ENCODE results near the gene UMODL1. TPM values are rescaled to one million over a fixed set of nuclear protein-coding genes. Genes with fewer than 3 reads are reported as not detected.

The UMODL1 gene
- total and polyA plus RNA-seq, 4 donors: 0.10 to 0.28 (median 0.14) TPM; not detected in 1

DNA sequence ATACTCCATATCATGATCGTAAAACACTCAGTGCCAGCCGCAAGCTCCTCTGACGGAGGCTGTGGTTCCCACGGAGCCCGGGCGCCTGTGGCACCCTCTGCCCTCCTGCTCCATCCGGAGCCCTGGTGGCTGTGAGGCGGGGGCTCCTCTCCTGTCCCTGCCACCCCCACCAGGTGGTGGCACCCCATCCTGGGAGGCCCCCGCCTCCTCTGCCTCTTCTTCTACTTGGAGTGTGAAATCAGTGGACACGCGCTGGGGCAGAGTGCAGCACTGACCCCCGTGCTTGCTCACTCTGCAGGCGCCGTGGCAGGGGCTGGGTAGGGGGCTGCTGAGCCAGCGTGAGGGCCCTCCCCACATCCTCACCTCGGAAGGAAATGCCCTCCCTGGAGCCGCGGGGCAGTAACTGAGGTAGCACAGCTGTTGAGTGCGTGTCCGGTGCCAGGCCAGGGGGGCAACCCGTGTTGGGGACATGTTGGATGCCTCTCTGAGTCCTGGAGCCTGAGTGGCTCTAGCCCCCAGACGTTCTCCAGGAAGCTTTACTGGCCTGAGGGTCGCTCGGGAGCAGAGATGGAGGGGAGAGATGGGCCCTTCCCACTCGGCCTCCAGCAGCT lies 89.1 kb downstream of the UMODL1 start:
- H3K27me3 ChIP-seq (ENCODE audit: control insufficient read depth in 3 of 3, insufficient read depth in 3 of 3, low read length in 2 of 3): no peaks in the 10 kb centered on the region
- peaks cover 0 to 17% (median 4%) of the 10 kb centered on the region in 5 donors for H3K4me1 ChIP-seq (ENCODE audit: control insufficient read depth in 5 of 5, insufficient read depth in 5 of 5, low read length in 5 of 5)
- WGBS, 2 donors: 51 to 75% methylated on average over 24 to 25 of the region's 25 CpGs
- no peaks in the 10 kb centered on the region for H3K9me3 ChIP-seq (ENCODE audit: control insufficient read depth in 4 of 4, insufficient read depth in 3 of 4, low read length in 3 of 4)
- H3K36me3 ChIP-seq (ENCODE audit: control insufficient read depth in 4 of 4, insufficient read depth in 4 of 4, low read length in 4 of 4): no peaks in the 10 kb centered on the region
- H3K27ac ChIP-seq (ENCODE audit: low read depth in 1 of 2, low read length in 1 of 2): no peak overlapping the region
- ATAC-seq (ENCODE audit: insufficient read depth, low FRiP score) (no peak), DNase-seq (no peak)
- TF ChIP-seq, protein P1, sequence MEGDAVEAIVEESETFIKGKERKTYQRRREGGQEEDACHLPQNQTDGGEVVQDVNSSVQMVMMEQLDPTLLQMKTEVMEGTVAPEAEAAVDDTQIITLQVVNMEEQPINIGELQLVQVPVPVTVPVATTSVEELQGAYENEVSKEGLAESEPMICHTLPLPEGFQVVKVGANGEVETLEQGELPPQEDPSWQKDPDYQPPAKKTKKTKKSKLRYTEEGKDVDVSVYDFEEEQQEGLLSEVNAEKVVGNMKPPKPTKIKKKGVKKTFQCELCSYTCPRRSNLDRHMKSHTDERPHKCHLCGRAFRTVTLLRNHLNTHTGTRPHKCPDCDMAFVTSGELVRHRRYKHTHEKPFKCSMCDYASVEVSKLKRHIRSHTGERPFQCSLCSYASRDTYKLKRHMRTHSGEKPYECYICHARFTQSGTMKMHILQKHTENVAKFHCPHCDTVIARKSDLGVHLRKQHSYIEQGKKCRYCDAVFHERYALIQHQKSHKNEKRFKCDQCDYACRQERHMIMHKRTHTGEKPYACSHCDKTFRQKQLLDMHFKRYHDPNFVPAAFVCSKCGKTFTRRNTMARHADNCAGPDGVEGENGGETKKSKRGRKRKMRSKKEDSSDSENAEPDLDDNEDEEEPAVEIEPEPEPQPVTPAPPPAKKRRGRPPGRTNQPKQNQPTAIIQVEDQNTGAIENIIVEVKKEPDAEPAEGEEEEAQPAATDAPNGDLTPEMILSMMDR (IDR thresholded peaks at IDR 0.05; ENCODE audit: control extremely low read depth, extremely low read depth): no peak
- no peak overlapping the region for H3K9ac ChIP-seq (ENCODE audit: insufficient read depth in 1 of 2, low read length in 2 of 2)
- H3K4me3 ChIP-seq: no peak overlapping the region

DNA sequence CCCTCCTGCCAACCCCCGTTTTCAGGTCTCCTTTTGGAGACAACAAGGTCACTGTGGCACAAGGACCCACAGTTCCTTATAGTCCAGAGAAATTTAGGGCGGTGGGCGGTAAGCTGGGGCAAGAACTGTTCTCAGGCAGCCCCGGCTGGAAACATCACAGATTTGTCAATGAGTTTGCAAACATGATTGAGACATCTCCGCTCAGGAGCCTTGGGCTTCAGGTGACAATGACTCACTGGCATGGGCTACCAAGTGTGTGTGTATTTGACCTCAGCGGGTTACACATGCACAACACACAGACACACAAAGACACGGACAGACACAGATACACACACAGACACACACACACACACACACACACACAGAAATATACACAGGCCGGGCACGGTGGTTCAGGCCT lies 89.6 kb downstream of the UMODL1 start:
- Histone ChIP-seq H3K36me3 (ENCODE audit: control insufficient read depth in 4 of 4, insufficient read depth in 4 of 4, low read length in 4 of 4) (no peaks in the 10 kb centered on the region), H3K4me1 (ENCODE audit: control insufficient read depth in 5 of 5, insufficient read depth in 5 of 5, low read length in 5 of 5) (peaks cover 0 to 17% (median 4%) of the 10 kb centered on the region in 5 donors), H3K27ac (ENCODE audit: low read depth in 1 of 2, low read length in 1 of 2) (no peak overlapping the region), H3K9ac (ENCODE audit: insufficient read depth in 1 of 2, low read length in 2 of 2) (no peak overlapping the region), H3K9me3 (ENCODE audit: control insufficient read depth in 4 of 4, insufficient read depth in 3 of 4, low read length in 3 of 4) (no peaks in the 10 kb centered on the region), H3K4me3 (no peak overlapping the region), H3K27me3 (ENCODE audit: control insufficient read depth in 3 of 3, insufficient read depth in 3 of 3, low read length in 2 of 3) (no peaks in the 10 kb centered on the region)
- WGBS, 2 donors: 82 to 88% methylated on average over 9 of the region's 9 CpGs
- TF ChIP-seq, protein P1 (IDR thresholded peaks at IDR 0.05; ENCODE audit: control extremely low read depth, extremely low read depth): no peak
- ATAC-seq (ENCODE audit: insufficient read depth, low FRiP score): no peak
- no peak for DNase-seq

DNA sequence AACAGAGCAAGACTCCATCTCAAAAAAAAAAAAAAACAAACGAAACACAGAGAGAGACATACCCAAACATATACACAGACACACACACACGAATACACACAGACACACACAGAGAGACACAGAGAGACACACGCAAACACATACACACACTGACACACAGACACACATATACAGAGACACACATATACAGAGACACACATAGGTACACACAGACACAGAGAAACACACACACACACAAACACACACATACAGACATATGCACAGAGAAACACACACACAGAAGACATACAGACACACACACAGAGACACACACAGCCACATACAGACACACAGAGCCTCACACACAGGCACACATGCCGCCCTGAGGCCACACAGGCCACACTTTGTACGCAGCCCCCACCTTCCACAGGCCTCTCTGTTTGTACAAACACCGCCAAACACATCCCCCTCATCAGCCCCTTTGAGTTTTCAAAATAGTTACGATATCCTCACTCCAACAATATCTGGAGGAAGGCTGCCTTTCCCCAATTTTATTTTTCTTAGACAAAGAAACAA lies 90.4 kb downstream of the UMODL1 start:
- H3K4me1 ChIP-seq (ENCODE audit: control insufficient read depth in 5 of 5, insufficient read depth in 5 of 5, low read length in 5 of 5): peaks cover 0 to 17% (median 4%) of the 10 kb centered on the region in 5 donors
- ATAC-seq (ENCODE audit: insufficient read depth, low FRiP score) (no peak), DNase-seq (peak in 1 of 3 donors; percentile 31)
- no peaks in the 10 kb centered on the region for H3K9me3 ChIP-seq (ENCODE audit: control insufficient read depth in 4 of 4, insufficient read depth in 3 of 4, low read length in 3 of 4)
- no peaks in the 10 kb centered on the region for H3K36me3 ChIP-seq (ENCODE audit: control insufficient read depth in 4 of 4, insufficient read depth in 4 of 4, low read length in 4 of 4)
- no peaks in the 10 kb centered on the region for H3K27me3 ChIP-seq (ENCODE audit: control insufficient read depth in 3 of 3, insufficient read depth in 3 of 3, low read length in 2 of 3)
- peak overlapping the region in 1 of 2 donors; percentile 20 for H3K27ac ChIP-seq (ENCODE audit: low read depth in 1 of 2, low read length in 1 of 2)
- peak overlapping the region in 1 of 2 donors; percentile 26 for H3K9ac ChIP-seq (ENCODE audit: insufficient read depth in 1 of 2, low read length in 2 of 2)
- TF ChIP-seq, protein P1 (IDR thresholded peaks at IDR 0.05; ENCODE audit: control extremely low read depth, extremely low read depth): no peak
- H3K4me3 ChIP-seq: no peak overlapping the region
- WGBS, 2 donors: 72 to 74% methylated on average over 7 of the region's 7 CpGs

Measured in lung (tissue), 12 donors.